IPS-18a (cell line): ENCODE data around the gene CCDC148.
A peak's percentile ranks its signal among the peaks of the same experiment; 100 is the strongest.

ENCODE experiments used
- H3K27ac ChIP-seq: one replicate; pipeline ENCODE4 v1.5.1; 2013; ENCODE audit warnings: low read length
- H3K27me3 ChIP-seq: one replicate; pipeline ENCODE4 v1.6.1; 2013; ENCODE audit warnings: mild to moderate bottlenecking, low read length; ENCODE audit not compliant: control insufficient read depth, insufficient read depth
- H3K36me3 ChIP-seq: one replicate; pipeline ENCODE4 v1.6.1; 2013; ENCODE audit warnings: low read depth, low read length; ENCODE audit not compliant: control insufficient read depth
- H3K4me1 ChIP-seq: one replicate; pipeline ENCODE4 v1.6.1; 2013; ENCODE audit warnings: low read depth, low read length; ENCODE audit not compliant: control insufficient read depth
- H3K4me3 ChIP-seq: one replicate; pipeline ENCODE4 v1.5.1; 2013; ENCODE audit warnings: low read length
- H3K9ac ChIP-seq: one replicate; pipeline ENCODE4 v1.6.1; 2013; ENCODE audit warnings: mild to moderate bottlenecking, low read length, moderate library complexity
- H3K9me3 ChIP-seq: one replicate; pipeline ENCODE4 v1.6.1; 2013; ENCODE audit warnings: low read depth, low read length; ENCODE audit not compliant: control insufficient read depth

CCDC148 gene

DNA sequence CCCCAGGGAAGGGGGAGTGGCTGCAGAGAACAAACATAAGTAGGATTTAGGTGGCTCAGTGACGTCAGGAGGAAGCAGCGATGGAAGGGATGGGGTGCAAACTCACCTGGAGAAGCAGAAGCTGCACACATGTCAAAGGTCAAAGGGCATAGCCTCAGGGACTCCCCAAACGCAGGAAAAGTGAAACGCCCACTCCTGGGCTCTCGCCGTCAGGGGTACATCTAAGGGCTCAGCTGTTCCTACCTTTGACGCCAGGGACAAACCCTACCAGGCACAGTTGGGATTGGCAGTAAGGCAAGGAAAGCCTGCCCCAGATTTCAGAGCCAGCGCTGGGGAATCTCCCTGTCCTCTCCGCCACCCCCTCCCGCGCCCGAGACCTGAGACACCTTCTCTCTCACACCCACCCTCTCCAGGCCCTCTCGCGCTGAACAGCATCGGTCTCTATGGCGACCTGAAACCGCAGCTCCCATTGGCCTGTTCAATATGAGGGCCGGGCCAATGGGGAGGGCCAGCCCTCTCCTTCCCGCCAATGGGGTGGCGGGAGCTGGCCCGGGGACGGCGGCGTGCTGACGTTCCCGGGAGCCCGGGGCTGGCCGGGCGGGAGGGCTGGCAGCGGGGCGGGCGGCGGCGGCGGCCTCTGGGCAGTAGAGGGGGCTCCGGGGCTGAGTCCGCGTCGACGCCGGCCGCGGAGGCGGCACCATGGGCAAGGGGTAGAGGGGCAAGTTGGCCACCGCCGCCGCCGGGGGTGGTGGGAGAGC is at the start of gene CCDC148, which contains the start of gene PKP4:
TSS of gene CCDC148 (minus strand) at position 445 of the 758 bp plus-strand sequence. CDS start at position 131, 314 bp downstream.
TSS of gene PKP4 (plus strand) at position 644 of the 758 bp plus-strand sequence. CDS start 76,233 bp downstream, outside the sequence.
- peaks cover 31% of the 10 kb centered on the region for H3K4me1 ChIP-seq
- H3K9me3 ChIP-seq: no peaks in the 10 kb centered on the region
- peak within 1 kb of the TSS; percentile 88 for H3K9ac ChIP-seq
- no peaks in the 10 kb centered on the region for H3K36me3 ChIP-seq
- H3K27me3 ChIP-seq: no peaks in the 10 kb centered on the region
- H3K4me3 ChIP-seq: peak within 1 kb of the TSS; percentile 95
- H3K27ac ChIP-seq: peak within 1 kb of the TSS; percentile 43

DNA sequence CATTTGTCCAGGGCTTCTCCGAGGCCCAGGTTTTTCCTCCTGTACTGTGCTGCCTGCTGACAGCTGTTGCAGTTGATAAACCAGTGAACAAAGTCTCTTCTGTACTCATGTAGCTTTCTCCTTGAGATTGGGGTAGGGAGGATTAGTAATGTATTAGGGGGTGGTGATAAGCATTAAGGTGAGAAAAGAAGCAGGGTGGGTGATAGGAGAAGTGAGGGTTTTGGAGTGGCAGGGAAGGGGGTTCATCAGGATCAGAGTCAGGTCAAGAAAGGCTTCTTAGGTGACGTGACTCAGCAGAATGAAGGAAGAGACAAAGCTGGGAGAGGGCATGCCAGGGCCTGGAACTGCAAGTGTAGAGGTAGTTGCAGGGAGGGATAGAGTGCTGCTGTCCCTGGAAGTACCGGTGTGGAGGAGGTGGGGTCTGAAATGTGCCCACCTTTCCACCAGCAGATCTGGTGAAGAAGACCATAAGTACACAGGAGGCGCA is 48.9 kb upstream of the CCDC148 start:
- no peak overlapping the region for H3K9ac ChIP-seq
- no peaks in the 10 kb centered on the region for H3K36me3 ChIP-seq
- peaks cover 17% of the 10 kb centered on the region for H3K4me1 ChIP-seq
- no peaks in the 10 kb centered on the region for H3K27me3 ChIP-seq
- no peaks in the 10 kb centered on the region for H3K9me3 ChIP-seq
- H3K27ac ChIP-seq: no peak overlapping the region
- no peak overlapping the region for H3K4me3 ChIP-seq

DNA sequence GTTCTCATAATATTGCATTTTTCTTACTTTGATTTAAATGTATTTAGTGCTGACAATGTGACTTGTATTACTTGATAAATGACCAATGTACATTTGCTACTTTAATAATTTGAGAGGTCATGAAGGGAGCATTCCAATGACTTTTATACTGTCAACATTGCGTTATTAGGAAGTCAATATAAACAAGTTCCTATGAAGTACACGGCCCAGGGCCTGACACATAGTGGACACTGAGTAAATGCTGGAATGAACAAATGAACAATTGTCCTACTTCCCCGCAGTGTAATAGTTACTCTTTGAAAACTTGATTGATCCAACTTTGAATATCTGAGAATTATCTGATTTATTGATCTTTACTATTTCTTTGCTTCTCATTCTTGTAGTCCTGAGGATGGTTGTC is 47.5 kb upstream of the CCDC148 start:
- no peaks in the 10 kb centered on the region for H3K9me3 ChIP-seq
- no peaks in the 10 kb centered on the region for H3K36me3 ChIP-seq
- no peak overlapping the region for H3K27ac ChIP-seq
- peaks cover 13% of the 10 kb centered on the region for H3K4me1 ChIP-seq
- no peaks in the 10 kb centered on the region for H3K27me3 ChIP-seq
- H3K9ac ChIP-seq: no peak overlapping the region
- no peak overlapping the region for H3K4me3 ChIP-seq

DNA sequence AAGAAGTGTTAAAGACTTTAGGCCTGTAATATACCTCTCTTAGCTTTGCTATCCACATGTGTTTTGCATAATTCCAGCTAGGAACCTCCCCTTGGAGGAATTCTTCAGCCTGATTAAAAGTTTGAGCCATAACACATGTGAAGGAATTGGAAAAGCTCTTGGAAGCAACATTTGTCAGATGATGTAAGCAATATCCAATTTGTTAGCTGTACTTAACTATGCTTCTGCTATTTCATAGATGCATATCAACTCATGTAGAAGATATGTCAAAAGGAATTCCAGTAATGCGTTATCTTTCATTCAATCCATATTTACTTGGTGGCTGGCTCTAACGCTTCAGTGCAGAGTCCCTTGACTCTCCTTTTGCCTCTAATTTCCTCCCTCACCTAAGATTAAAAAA is 46.4 kb upstream of the CCDC148 start:
- Histone ChIP-seq H3K9me3 (no peaks in the 10 kb centered on the region), H3K27me3 (no peaks in the 10 kb centered on the region), H3K27ac (no peak overlapping the region), H3K36me3 (no peaks in the 10 kb centered on the region), H3K4me1 (peaks cover 13% of the 10 kb centered on the region), H3K4me3 (no peak overlapping the region), H3K9ac (no peak overlapping the region)

DNA sequence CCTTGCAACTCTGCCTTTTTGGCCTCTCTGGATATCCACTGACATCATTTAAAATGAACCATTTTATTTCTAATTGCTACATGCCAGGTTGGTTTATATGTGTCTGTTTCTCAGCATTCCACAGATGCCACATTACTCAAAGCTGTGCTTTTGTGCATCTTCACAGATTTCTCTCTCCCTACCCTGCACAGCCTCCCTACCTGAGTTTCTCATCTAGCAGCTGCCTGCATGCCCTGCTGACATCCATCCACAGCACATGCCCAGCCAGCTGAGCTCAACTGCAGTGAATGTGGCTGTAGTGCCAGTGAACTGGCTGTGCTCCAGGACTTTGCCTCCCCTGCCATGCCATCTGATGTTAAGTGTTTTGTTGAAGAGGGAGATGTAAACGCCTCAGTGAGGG is 44.7 kb upstream of the CCDC148 start:
- no peak overlapping the region for H3K4me3 ChIP-seq
- peaks cover 29% of the 10 kb centered on the region for H3K4me1 ChIP-seq
- H3K27ac ChIP-seq: no peak overlapping the region
- H3K36me3 ChIP-seq: no peaks in the 10 kb centered on the region
- no peaks in the 10 kb centered on the region for H3K9me3 ChIP-seq
- no peaks in the 10 kb centered on the region for H3K27me3 ChIP-seq
- no peak overlapping the region for H3K9ac ChIP-seq

DNA sequence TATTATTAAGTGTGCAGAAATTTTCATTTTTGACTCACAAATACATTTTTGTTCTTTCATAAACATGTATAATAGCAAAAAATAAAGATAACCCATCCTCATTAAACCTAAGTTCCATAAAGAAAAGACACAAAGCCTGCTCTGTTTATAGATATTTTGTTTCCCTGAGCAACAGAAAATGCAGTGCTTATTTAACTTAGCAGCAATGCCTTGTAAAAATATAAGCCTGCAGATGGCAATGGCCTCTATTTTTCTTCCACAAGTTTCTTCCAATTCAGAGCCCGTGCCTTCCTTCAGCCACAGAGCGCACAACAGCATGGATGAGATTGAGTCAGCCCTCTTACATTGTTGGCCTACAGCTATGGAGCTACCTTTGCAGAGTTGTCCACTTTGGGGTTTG is 43.8 kb upstream of the CCDC148 start:
- H3K36me3 ChIP-seq: no peaks in the 10 kb centered on the region
- H3K4me1 ChIP-seq: peaks cover 24% of the 10 kb centered on the region
- no peak overlapping the region for H3K9ac ChIP-seq
- H3K9me3 ChIP-seq: no peaks in the 10 kb centered on the region
- H3K27ac ChIP-seq: no peak overlapping the region
- H3K27me3 ChIP-seq: no peaks in the 10 kb centered on the region
- no peak overlapping the region for H3K4me3 ChIP-seq

DNA sequence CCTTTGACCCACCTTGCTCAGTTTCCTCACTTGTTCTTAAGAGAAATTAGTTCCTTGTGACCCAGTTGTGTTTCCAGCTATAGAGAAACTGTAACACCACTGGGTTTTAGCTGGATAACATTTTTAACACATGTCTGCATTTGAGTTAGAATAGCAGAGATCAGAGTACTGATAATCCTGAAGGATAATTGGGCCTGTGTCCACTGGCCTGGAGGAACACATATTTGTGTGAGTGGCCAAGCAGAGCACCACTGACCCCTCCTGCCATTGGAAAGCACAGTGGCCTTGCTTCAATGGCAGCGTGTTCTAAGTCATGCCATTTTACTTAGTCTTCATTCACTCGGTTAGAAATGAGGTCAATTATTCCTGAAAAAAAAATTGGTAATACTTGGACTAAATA is 42.8 kb upstream of the CCDC148 start:
- H3K4me3 ChIP-seq: no peak overlapping the region
- H3K36me3 ChIP-seq: no peaks in the 10 kb centered on the region
- H3K9me3 ChIP-seq: no peaks in the 10 kb centered on the region
- H3K4me1 ChIP-seq: peaks cover 16% of the 10 kb centered on the region
- H3K27me3 ChIP-seq: no peaks in the 10 kb centered on the region
- no peak overlapping the region for H3K9ac ChIP-seq
- no peak overlapping the region for H3K27ac ChIP-seq

DNA sequence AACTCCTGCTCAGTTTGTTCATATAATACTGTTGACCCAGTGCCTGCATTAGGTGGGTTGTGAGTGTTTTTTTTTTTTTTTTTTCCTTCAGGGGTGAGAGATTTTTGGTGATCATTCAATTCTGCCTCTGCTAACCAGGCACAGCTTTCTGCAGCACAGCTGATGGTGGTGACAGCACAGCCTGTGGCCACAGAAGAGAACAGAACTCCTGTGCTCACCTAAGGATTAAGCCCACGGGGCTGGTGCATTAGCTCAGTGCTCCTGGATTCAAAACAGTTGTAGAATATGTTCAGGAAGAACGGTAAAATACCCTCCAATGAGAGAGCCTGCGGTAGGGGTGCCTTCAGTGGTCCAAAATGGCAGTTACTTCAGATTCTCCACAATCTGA is 42.2 kb upstream of the CCDC148 start:
- Histone ChIP-seq H3K9ac (no peak overlapping the region), H3K27me3 (no peaks in the 10 kb centered on the region), H3K27ac (no peak overlapping the region), H3K9me3 (no peaks in the 10 kb centered on the region), H3K4me1 (peaks cover 16% of the 10 kb centered on the region), H3K36me3 (no peaks in the 10 kb centered on the region), H3K4me3 (no peak overlapping the region)

DNA sequence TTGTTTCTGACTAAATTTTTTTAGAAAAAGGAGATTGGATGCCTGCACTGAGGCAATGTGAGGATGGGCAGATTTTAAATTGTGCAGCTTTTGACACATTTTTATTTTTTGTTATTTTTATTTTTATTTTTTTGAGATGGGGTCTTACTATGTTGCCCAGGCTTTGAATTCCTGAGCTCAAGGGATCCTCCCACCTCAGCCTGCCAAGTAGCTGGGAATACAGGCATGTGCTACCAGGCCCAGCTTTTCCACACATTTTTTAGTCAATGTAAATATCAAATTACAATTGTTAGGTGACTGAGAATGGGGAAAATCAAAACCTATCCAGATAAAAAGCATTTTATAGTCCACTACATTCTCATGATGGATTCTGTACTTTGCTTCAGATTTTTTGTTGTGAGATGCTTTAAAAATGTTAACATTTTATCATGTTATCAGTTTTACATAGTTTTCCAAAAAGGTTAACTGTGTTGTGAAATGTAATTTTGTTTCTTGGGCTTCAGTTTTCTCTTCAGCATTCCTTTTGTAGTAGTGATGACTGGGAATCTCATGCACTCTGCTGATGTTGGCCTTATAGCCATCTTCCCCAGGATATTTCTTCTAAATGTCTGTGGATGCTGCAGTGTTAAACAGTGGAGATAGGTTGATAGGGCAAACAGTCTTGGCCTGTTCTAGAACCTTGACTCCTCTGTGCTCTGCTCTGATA is 41.6 kb upstream of the CCDC148 start:
- Histone ChIP-seq H3K27ac (no peak overlapping the region), H3K36me3 (no peaks in the 10 kb centered on the region), H3K9ac (no peak overlapping the region), H3K4me1 (peaks cover 16% of the 10 kb centered on the region), H3K9me3 (no peaks in the 10 kb centered on the region), H3K4me3 (no peak overlapping the region), H3K27me3 (no peaks in the 10 kb centered on the region)

DNA sequence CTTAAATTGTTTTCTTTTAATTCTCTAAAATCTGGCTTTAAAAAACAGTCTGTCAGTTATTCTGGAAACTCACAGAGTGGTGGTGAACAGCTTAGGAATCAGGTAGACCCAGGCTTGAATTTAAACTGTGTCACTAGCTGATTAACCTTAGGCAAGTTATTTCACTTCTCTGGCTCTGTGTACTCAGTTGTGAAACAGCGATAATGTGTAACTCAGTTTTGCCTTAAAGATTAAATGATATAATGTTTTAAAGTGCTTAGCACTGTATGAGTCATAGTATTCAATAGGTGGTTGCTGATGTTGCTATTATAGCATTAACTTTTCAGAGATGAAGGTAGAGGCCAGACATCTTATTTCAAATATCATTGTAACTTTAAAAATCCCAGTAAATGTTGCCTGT is 40.9 kb upstream of the CCDC148 start:
- no peak overlapping the region for H3K4me3 ChIP-seq
- no peaks in the 10 kb centered on the region for H3K9me3 ChIP-seq
- no peaks in the 10 kb centered on the region for H3K36me3 ChIP-seq
- H3K9ac ChIP-seq: no peak overlapping the region
- no peak overlapping the region for H3K27ac ChIP-seq
- peaks cover 16% of the 10 kb centered on the region for H3K4me1 ChIP-seq
- no peaks in the 10 kb centered on the region for H3K27me3 ChIP-seq

DNA sequence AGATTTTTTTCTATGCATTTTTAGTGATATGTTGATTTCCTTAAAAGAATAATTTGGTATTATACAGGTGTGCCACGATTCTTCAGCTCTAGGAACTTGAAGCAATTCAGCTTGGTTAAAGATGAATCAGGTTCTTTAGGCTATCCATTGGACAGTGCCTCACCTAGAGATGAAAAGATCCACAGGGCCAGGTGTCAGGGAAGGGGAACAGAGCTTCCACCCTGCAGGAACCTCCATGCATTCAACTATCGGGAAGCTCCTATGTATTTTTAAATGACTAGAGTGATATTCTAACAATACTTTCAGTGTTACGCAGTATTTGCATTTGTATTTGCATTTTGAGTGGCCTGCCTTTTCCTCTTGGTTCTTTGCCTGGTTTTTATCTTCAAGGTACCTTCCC is 40.4 kb upstream of the CCDC148 start:
- H3K9ac ChIP-seq: no peak overlapping the region
- H3K36me3 ChIP-seq: no peaks in the 10 kb centered on the region
- H3K4me1 ChIP-seq: peaks cover 16% of the 10 kb centered on the region
- H3K4me3 ChIP-seq: no peak overlapping the region
- H3K27ac ChIP-seq: peak overlapping the region; percentile 27
- no peaks in the 10 kb centered on the region for H3K27me3 ChIP-seq
- H3K9me3 ChIP-seq: no peaks in the 10 kb centered on the region
